ENCODE results near the gene MTF1. TPM values are rescaled to one million over a fixed set of nuclear protein-coding genes. Genes with fewer than 3 reads are reported as not detected.

MTF1 gene
- total and polyA plus RNA-seq, 2 donors, result 4.4 to 5.6 TPM

DNA sequence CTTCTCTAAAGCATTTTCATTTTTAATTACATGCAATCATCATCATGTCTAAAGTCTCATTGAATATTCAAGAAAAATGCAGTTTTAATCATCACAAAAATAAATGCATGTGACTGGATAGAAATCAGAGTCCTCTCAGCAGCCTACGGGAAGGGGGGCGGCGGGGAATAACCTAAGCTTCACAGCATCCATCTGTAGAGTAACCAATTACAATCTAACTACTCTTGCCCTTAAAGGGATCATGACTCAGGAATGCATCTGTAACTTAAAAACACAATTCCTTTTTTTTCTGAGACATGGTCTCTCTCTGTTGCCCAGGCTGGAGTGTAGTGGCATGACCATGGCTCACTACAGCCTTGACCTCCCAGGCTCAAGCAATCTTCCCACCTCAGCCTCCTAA, 22.6 kb downstream of the MTF1 start:
- Histone ChIP-seq H3K36me3 (ENCODE audit: insufficient read depth) (peaks cover 3% of the 10 kb centered on the region), H3K4me1 (ENCODE audit: insufficient read depth) (no peaks in the 10 kb centered on the region), H3K4me3 (ENCODE audit: low read depth, low read length) (no peak overlapping the region), H3K27ac (ENCODE audit: low read depth) (no peak overlapping the region)
- no peak for DNase-seq (ENCODE audit: extremely low spot score)
- 94% methylated on average over 3 of the region's 3 CpGs for WGBS

DNA sequence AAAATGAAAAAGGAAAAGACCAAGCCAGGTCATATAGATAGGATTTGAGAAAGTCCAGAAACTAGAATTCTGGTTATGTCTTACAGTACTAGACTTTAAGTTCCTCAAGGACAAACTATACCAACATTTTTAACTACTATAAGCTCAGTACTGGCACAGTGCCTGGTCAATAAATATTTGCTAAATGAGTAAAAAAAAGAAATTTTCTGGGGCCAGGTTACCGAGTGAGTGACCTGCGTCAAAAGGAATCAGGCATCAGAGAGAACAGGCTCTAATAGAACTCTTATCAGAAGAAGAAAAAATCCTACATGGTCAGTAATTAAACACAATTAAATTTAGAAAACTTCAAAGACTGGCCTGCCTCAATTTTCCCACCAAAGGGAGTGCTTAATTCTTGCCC, 27.6 kb downstream of the MTF1 start:
- Histone ChIP-seq H3K4me1 (ENCODE audit: insufficient read depth) (no peaks in the 10 kb centered on the region), H3K36me3 (ENCODE audit: insufficient read depth) (peaks cover 7% of the 10 kb centered on the region), H3K27ac (ENCODE audit: low read depth) (no peak overlapping the region), H3K4me3 (ENCODE audit: low read depth, low read length) (no peak overlapping the region)
- WGBS, result 85% methylated on average over 2 of the region's 2 CpGs
- DNase-seq (ENCODE audit: extremely low spot score), result no peak

DNA sequence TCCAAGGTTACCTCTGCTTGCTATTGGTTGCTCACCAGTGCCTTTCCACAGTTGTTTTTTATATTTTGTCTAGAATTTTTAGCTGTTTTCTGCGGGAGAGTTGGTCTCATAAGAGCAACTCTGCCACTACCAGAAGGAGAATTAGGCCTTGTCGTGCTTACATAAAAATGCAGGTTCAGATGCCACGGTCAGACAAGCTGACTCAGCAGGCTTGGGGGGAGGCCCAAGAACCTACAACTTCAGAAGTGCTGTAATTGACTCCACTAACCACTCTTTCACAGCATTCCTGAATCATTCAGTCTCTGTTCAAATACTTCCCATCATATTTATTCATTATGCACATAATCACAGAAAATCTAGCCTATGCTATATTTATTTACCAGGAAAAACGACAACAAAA, 28.3 kb downstream of the MTF1 start:
- no peak overlapping the region for H3K27ac ChIP-seq (ENCODE audit: low read depth)
- H3K4me3 ChIP-seq (ENCODE audit: low read depth, low read length), result no peak overlapping the region
- H3K4me1 ChIP-seq (ENCODE audit: insufficient read depth), result no peaks in the 10 kb centered on the region
- H3K36me3 ChIP-seq (ENCODE audit: insufficient read depth), result peaks cover 7% of the 10 kb centered on the region
- 94% methylated on average over 4 of the region's 4 CpGs for WGBS
- no peak for DNase-seq (ENCODE audit: extremely low spot score)

DNA sequence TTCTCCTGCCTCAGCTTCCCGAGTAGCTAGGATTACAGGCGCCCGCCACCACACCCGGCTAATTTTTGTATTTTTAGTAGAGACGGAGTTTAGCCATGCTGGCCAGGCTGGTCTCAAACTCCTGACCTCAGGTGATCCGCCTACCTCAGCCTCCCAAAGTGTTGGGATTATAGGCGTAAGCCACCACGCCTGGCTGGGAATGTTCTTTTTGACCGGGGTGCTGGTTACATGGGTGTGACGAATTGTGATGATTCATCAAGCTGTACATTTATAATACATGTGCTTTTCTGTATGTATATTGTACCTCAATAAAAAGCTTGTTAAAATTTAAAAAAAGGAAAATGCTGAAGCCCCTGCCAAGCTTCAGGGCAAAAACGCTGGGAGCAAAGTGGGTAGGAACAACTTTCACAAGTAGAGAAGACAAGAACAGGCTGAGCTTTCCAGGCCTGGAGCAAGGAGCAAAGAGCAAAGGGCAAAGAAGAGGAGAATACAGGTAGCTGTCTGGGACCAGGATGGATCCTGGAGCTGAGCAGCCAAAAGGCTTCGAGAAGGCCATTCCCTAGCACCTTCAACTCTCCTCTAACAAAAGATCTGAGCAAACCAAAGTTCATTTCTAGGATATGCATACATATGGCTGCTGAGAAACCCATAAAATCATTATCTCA, 30.9 kb downstream of the MTF1 start:
- Histone ChIP-seq H3K27ac (ENCODE audit: low read depth) (no peak overlapping the region), H3K4me1 (ENCODE audit: insufficient read depth) (no peaks in the 10 kb centered on the region), H3K36me3 (ENCODE audit: insufficient read depth) (peaks cover 6% of the 10 kb centered on the region), H3K4me3 (ENCODE audit: low read depth, low read length) (no peak overlapping the region)
- WGBS, result 95% methylated on average over 12 of the region's 12 CpGs
- DNase-seq (ENCODE audit: extremely low spot score), result no peak

DNA sequence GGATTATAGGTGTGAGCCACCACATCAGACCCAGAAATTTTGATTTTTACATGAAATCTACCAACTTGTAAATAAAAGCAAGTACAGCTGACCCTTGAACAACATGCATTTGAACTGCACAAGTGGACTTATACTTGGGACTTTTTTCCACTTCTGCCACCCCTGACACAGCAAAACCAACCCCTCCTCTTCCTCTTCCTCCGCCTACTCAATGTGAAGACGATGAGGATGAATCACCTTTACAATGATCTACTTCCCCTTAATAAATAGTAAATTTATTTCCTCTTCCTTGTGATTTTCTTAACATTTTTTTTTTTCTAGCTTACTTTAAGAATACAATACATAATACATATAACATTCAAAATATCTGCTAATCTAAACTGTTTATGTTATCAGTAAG, 33.9 kb downstream of the MTF1 start:
- peaks cover 4% of the 10 kb centered on the region for H3K36me3 ChIP-seq (ENCODE audit: insufficient read depth)
- no peaks in the 10 kb centered on the region for H3K4me1 ChIP-seq (ENCODE audit: insufficient read depth)
- H3K4me3 ChIP-seq (ENCODE audit: low read depth, low read length), result no peak overlapping the region
- DNase-seq (ENCODE audit: extremely low spot score), result no peak
- no peak overlapping the region for H3K27ac ChIP-seq (ENCODE audit: low read depth)
- WGBS, result 79% methylated on average over 2 of the region's 2 CpGs

DNA sequence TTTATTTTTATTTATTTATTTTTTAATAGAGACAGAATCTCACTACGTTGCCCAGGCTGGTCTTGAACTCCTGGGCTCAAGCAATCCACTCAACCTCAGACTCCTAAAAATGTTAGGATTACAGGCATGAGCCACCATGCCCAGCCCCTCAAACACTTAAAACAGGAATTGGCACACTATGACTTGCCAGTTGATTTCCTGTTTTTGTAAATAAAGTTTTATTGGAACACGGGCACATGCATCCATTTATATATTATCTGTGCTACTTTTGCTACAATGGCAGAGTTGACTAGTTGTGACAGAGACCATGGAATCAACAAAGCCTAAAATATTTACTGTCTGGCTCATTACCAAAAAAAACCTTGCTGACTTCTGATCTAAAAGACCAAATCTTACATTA, 35.4 kb downstream of the MTF1 start:
- DNase-seq (ENCODE audit: extremely low spot score), result no peak
- 91% methylated on average over 2 of the region's 2 CpGs for WGBS

DNA sequence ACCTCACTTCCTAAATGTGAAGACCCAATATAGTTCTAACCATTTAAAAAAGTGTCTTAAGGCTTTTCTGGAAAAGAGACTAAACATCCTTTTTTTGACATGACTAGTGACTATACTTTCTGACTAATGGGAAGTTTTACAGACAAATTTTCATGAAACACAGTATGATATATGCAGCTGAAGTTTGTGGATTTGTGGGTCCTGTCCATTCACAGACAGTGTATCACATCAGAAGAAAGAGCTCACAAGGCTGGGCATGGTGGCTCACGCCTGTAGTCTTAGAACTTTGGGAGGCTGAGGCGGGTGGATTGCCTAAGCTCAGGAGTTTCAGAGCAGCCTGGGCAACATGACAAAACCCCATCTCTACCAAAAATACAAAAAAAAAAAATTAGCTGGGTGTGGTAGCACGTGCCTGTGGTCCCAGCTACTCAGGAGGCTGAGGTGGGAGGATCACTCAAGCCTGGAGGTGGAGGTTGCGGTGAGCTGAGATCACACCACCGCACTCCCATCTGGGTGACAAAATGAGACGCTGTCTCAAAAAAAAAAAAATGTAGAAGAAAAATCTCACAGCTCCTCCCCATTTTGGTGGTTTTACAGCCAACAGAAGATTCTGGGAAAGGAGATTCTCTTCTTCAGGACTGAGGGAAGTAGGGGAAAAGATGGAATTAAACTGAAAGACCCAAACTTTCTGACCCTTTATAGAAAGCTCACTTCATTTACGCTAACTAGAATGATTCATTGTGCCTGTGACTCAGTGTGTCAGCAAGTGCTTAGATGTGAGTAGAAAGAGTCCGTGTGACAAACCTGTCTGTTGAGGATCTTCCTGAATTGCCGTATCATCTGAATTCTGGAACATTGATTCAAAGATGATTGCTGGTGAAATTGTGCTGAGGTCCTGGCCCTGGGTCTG, 36.2 kb downstream of the MTF1 start:
- 94% methylated on average over 9 of the region's 9 CpGs for WGBS
- Histone ChIP-seq H3K4me1 (ENCODE audit: insufficient read depth) (no peaks in the 10 kb centered on the region), H3K36me3 (ENCODE audit: insufficient read depth) (no peaks in the 10 kb centered on the region), H3K27ac (ENCODE audit: low read depth) (no peak overlapping the region), H3K4me3 (ENCODE audit: low read depth, low read length) (no peak overlapping the region)
- DNase-seq (ENCODE audit: extremely low spot score), result no peak

More for the DNA sequence above, 35.4 kb downstream of the MTF1 start:
- H3K36me3 ChIP-seq (ENCODE audit: insufficient read depth), result no peaks in the 10 kb centered on the region
- no peak overlapping the region for H3K4me3 ChIP-seq (ENCODE audit: low read depth, low read length)
- H3K27ac ChIP-seq (ENCODE audit: low read depth), result no peak overlapping the region
- H3K4me1 ChIP-seq (ENCODE audit: insufficient read depth), result no peaks in the 10 kb centered on the region

DNA sequence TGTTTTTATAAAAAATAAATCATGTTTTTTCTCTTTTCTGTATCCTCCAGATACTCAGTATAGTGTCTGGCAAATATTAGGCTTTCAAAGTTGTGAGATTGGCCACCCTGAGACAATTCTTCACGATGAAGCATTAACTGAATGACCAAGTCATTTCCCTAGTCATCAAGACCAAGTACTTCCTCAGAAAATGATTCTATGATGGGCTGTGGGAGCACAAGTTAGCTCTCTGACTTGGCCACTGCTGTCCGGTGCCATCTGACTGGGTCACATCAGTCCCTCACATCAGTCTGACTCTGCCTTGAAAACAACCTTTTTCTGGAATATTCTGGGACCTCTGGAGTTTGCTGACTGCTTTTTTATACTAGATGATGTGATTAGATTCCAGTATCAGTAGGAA, 37.9 kb downstream of the MTF1 start:
- Histone ChIP-seq H3K36me3 (ENCODE audit: insufficient read depth) (no peaks in the 10 kb centered on the region), H3K4me3 (ENCODE audit: low read depth, low read length) (no peak overlapping the region), H3K27ac (ENCODE audit: low read depth) (no peak overlapping the region), H3K4me1 (ENCODE audit: insufficient read depth) (no peaks in the 10 kb centered on the region)
- DNase-seq (ENCODE audit: extremely low spot score), result no peak
- 94% methylated on average over 2 of the region's 2 CpGs for WGBS

DNA sequence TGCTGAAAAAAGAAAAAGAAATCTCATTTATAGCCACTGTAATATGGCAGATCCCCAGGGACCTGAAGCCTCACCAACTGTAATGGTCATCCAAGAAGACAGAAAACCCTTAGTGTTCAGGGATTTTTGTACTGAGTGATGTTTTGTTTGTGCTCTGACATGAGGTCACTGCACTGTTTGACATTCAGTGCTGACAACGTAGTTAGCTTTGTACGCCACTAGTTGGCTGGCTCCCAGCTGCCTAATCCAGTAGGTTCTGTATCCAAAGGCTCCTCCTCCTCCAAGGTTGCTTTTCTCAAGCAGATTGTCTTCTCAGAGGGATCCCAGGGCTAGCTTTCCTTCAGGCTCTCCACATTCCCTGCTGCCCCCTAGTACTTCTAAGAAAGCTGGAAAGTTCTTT, 41.9 kb downstream of the MTF1 start:
- Histone ChIP-seq H3K4me1 (ENCODE audit: insufficient read depth) (no peaks in the 10 kb centered on the region), H3K36me3 (ENCODE audit: insufficient read depth) (no peaks in the 10 kb centered on the region), H3K27ac (ENCODE audit: low read depth) (no peak overlapping the region), H3K4me3 (ENCODE audit: low read depth, low read length) (no peak overlapping the region)
- WGBS, result 22% methylated on average over 2 of the region's 2 CpGs
- no peak for DNase-seq (ENCODE audit: extremely low spot score)

DNA sequence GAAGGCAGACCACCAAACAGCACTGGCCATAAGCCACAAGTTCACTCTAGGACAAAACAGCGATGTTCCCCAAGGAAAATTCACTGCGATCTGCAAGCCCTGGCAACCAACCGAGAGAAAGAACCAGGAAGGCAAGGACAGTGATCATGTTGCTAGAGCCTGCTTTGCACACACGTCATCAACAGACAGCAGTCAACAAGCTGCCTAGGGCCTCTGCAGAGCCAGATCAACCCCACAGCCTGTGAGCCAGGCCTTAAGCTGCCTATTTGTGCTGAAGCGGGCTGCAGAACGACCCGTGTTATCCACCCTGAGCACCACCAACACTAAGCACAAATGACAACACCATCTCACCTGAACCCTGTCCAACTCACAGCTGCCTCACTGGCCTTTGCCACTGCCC, 45.1 kb downstream of the MTF1 start:
- Histone ChIP-seq H3K4me3 (ENCODE audit: low read depth, low read length) (no peak overlapping the region), H3K27ac (ENCODE audit: low read depth) (no peak overlapping the region), H3K36me3 (ENCODE audit: insufficient read depth) (no peaks in the 10 kb centered on the region), H3K4me1 (ENCODE audit: insufficient read depth) (no peaks in the 10 kb centered on the region)
- DNase-seq (ENCODE audit: extremely low spot score), result no peak
- 91% methylated on average over 7 of the region's 7 CpGs for WGBS

DNA sequence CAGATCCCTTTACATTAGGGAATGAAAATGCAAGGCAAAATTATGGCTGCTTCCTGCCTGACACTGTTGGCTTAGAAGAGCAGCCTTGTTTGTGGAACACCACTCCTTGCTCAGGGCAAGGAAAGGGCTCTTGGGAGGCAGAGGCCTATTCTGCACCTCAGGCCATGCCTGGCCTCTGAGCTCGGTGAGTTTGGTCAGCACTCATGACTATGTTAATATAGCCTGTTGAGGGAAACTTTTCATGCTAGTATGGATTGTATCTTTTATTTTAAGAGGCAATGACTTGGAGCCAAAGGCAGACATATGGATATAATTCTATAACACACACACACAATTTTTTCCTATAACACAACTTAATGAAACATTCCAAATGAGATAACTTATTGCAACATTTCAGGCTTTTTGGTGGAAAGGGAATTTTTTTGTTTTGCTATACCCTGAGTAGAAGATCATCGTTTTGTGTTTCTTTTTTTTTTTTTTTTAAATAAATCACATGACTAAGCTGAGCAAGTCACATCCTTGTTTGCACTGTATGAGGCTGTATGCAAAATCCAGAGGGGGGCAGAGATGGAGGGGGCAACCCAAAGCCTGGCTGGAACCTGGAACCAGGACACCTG, 45.8 kb downstream of the MTF1 start:
- WGBS, result 63% methylated on average over 2 of the region's 2 CpGs
- Histone ChIP-seq H3K4me3 (ENCODE audit: low read depth, low read length) (no peak overlapping the region), H3K36me3 (ENCODE audit: insufficient read depth) (no peaks in the 10 kb centered on the region), H3K4me1 (ENCODE audit: insufficient read depth) (no peaks in the 10 kb centered on the region), H3K27ac (ENCODE audit: low read depth) (no peak overlapping the region)
- DNase-seq (ENCODE audit: extremely low spot score), result no peak

DNA sequence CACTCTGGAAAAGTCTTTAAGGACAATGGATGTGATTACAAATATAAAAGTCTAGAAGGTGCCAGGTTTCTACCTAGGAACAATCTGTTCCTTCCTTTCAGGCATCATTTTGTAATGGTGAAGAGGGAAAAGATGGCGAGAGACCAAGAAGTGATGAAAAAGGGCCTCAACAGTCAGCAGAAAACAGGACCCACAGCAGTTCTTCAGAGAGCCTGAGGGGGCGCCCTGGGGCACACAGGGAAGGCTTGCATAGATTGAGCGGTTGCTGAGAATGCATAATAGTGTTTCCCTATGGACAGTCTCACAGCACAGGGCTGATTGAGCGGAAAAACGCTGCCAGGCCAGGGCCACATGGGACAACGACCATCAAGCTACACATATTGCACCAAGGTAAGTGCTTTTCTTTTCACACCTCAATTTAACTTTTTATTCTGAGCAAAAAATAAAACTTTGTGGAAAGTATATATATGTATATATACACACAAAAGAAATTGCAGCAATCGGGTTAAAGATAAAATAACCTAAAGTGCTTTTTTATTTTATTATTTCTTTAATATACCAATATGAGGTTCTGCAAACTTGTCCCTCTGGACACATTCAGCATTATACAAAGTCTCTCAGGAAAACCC, 48.3 kb downstream of the MTF1 start:
- no peak for DNase-seq (ENCODE audit: extremely low spot score)
- Histone ChIP-seq H3K36me3 (ENCODE audit: insufficient read depth) (no peaks in the 10 kb centered on the region), H3K4me1 (ENCODE audit: insufficient read depth) (no peaks in the 10 kb centered on the region), H3K27ac (ENCODE audit: low read depth) (no peak overlapping the region), H3K4me3 (ENCODE audit: low read depth, low read length) (no peak overlapping the region)
- WGBS, result 33% methylated on average over 7 of the region's 7 CpGs

DNA sequence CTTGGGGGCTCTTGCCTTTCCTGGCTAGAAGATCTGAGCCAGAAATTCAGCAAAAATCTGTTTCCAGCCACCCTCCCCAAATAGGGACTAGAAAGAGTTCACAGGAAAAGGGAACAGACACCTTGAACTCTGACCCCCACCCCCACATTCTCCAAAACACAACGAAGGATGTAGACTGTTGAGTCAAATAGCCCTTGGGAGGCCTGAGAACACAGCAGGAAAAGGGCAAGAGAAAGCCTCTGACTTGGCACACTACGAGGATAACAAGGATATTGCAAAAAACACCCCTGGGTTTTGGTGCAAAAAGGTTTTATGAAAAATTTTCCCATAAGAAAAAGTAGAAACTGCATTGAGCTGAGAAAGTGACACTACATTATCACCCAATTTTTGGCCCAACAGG, 49.5 kb downstream of the MTF1 start:
- WGBS, result 52% methylated on average over 2 of the region's 2 CpGs
- no peak for DNase-seq (ENCODE audit: extremely low spot score)
- Histone ChIP-seq H3K36me3 (ENCODE audit: insufficient read depth) (no peaks in the 10 kb centered on the region), H3K4me3 (ENCODE audit: low read depth, low read length) (no peak overlapping the region), H3K27ac (ENCODE audit: low read depth) (no peak overlapping the region), H3K4me1 (ENCODE audit: insufficient read depth) (no peaks in the 10 kb centered on the region)
